A549 (cell line): Measurements from ENCODE around the gene NTNG2. TPM values are rescaled to one million over a fixed set of nuclear protein-coding genes. Genes with fewer than 3 reads are reported as not detected.

Experiments
- ATAC-seq, 2 experiments: fragments of 200-7000 bp in 1 of 2; fragments of >200 bp in 1 of 2; cut with Nextera tagmentation in 1 of 2; cut with Tn5 transposase in 1 of 2; 3 replicates each; pipeline versions ENCODE4 v1.8.0 to v1.9.1; 2018 to 2020; ENCODE audit warnings: mild to moderate bottlenecking in 1 of 2, moderate library complexity in 1 of 2
- CTCF ChIA-PET: fragments of 300-600 bp; sonication (Branson Sonifier 250); formaldehyde crosslinking; extraction: SDS; loops from one replicate; lab custom pipeline; 2021; ENCODE audit warnings: antibody characterized with exemption, inconsistent platforms; lab: Yijun Ruan, JAX
- POLR2A ChIA-PET: fragments of 350-600 bp; formaldehyde crosslinking; extraction: SDS; loops from one replicate; lab custom pipeline; 2021; ENCODE audit warnings: antibody characterized with exemption, inconsistent platforms; lab: Yijun Ruan, JAX
- DNase-seq, 2 experiments: peaks; one replicate each; pipeline versions ENCODE4 v3.0.0 to v3.0.0-alpha.2; 2011 to 2016; ENCODE audit warnings: low read depth in 1 of 2, low spot score in 1 of 2
- FAIRE-seq: peaks from 2 replicates; lab custom pipeline; 2011; peaks lifted over from hg19 to GRCh38; lab: Jason Lieb, UNC
- H3K27ac ChIP-seq, 2 experiments: fragments of >200 bp; sonication (Bioruptor Twin); formaldehyde crosslinking; 3 replicates each; pipeline ENCODE4 v1.5.1; 2016 to 2017
- H3K4me1 ChIP-seq: fragments of >200 bp; sonication (Bioruptor Twin); formaldehyde crosslinking; 3 replicates; pipeline ENCODE4 v1.6.1; 2016
- H3K4me2 ChIP-seq: fragments of >200 bp; sonication (Bioruptor Twin); formaldehyde crosslinking; 3 replicates; pipeline ENCODE4 v1.6.1; 2016
- H3K4me3 ChIP-seq: fragments of >200 bp; sonication (Bioruptor Twin); formaldehyde crosslinking; 3 replicates; pipeline ENCODE4 v1.5.1; 2016
- H3K9me3 ChIP-seq: fragments of >200 bp; sonication (Bioruptor Twin); formaldehyde crosslinking; 3 replicates; pipeline ENCODE4 v1.6.1; 2016
- ATOH8 ChIP-seq: fragments of 250-450 bp; sonication (Bioruptor Pico); IDR thresholded peaks from 2 replicates; pipeline ENCODE4 v1.5.0; 2020; ENCODE audit warnings: low read depth, mild to moderate bottlenecking, moderate library complexity
- BCL3 ChIP-seq: fragments of >200 bp; sonication (Bioruptor Twin); formaldehyde crosslinking; IDR thresholded peaks from 3 replicates; pipeline ENCODE4 v1.6.1; 2016
- BHLHE40 ChIP-seq: IDR thresholded peaks from 2 replicates; pipeline ENCODE4 v1.6.1; 2012; ENCODE audit warnings: low read depth, low read length, inconsistent platforms
- CBX2 ChIP-seq: fragments of 200-600 bp; sonication (generic); IDR thresholded peaks from 2 replicates; pipeline ENCODE4 v1.6.1; 2016; ENCODE audit warnings: low read depth, mild to moderate bottlenecking, borderline replicate concordance
- CBX8 ChIP-seq: fragments of 200-600 bp; sonication (generic); IDR thresholded peaks from 2 replicates; pipeline ENCODE4 v1.6.1; 2016
- CHD4 ChIP-seq: fragments of 200-600 bp; sonication (generic); IDR thresholded peaks from 2 replicates; pipeline ENCODE4 v1.6.1; 2016; ENCODE audit warnings: antibody characterized with exemption, mild to moderate bottlenecking, borderline replicate concordance
- GATA3 ChIP-seq: IDR thresholded peaks from 2 replicates; pipeline ENCODE4 v1.6.1; 2012; ENCODE audit warnings: borderline replicate concordance
- HEYL ChIP-seq: fragments of 250-450 bp; sonication (Bioruptor Pico); IDR thresholded peaks from 2 replicates; pipeline ENCODE4 v1.8.0; 2021; ENCODE audit warnings: mild to moderate bottlenecking, moderate library complexity
- HMGXB4 ChIP-seq: fragments of 250-450 bp; sonication (Bioruptor Pico); IDR thresholded peaks from 2 replicates; pipeline ENCODE4 v1.5.0; 2021; ENCODE audit warnings: mild to moderate bottlenecking, moderate library complexity, borderline replicate concordance
- HOXB13 ChIP-seq: fragments of 250-450 bp; sonication (Bioruptor Pico); IDR thresholded peaks from 2 replicates; pipeline ENCODE4 v1.5.0; 2020; ENCODE audit warnings: low read depth, mild to moderate bottlenecking, moderate library complexity
- KDM1A ChIP-seq: fragments of 200-600 bp; sonication (generic); IDR thresholded peaks from 2 replicates; pipeline ENCODE4 v1.6.1; 2016; ENCODE audit warnings: low read depth, mild to moderate bottlenecking
- MAX ChIP-seq: IDR thresholded peaks from 2 replicates; pipeline ENCODE4 v1.6.1; 2012
- MAZ ChIP-seq: fragments of 150-350 bp; IDR thresholded peaks from 2 replicates; pipeline ENCODE4 v1.6.1; 2014; ENCODE audit warnings: antibody characterized with exemption, low read depth, low read length, borderline replicate concordance
- NFE2L2 ChIP-seq: fragments of 150-350 bp; conservative IDR thresholded peaks from 2 replicates; pipeline ENCODE4 v1.6.1; 2014; ENCODE audit warnings: low read length
- NPAS2 ChIP-seq: fragments of 250-450 bp; sonication (Bioruptor Pico); IDR thresholded peaks from 2 replicates; pipeline ENCODE4 v1.8.0; 2022; ENCODE audit warnings: mild to moderate bottlenecking, moderate library complexity, borderline replicate concordance
- NR3C1 ChIP-seq: fragments of >200 bp; sonication (Bioruptor Twin); formaldehyde crosslinking; IDR thresholded peaks from 3 replicates; pipeline ENCODE4 v1.6.1; 2017
- PHF8 ChIP-seq: fragments of 200-600 bp; sonication (generic); IDR thresholded peaks from 2 replicates; pipeline ENCODE4 v1.6.1; 2016; ENCODE audit warnings: low read depth, mild to moderate bottlenecking, antibody characterized with exemption, moderate library complexity, borderline replicate concordance
- POLR2A ChIP-seq: IDR thresholded peaks from 2 replicates; pipeline ENCODE4 v1.6.1; 2012; ENCODE audit warnings: mild to moderate bottlenecking, low read length
- RARB ChIP-seq: fragments of 250-450 bp; sonication (Bioruptor Pico); IDR thresholded peaks from 2 replicates; pipeline ENCODE4 v1.8.0; 2021; ENCODE audit warnings: mild to moderate bottlenecking, moderate library complexity
- RCOR1 ChIP-seq: fragments of 150-350 bp; IDR thresholded peaks from 2 replicates; pipeline ENCODE4 v1.6.1; 2014; ENCODE audit warnings: antibody characterized with exemption, low read length, low read depth
- REST ChIP-seq: fragments of 200-600 bp; sonication (generic); IDR thresholded peaks from 2 replicates; pipeline ENCODE4 v1.6.1; 2016; ENCODE audit warnings: antibody characterized with exemption, mild to moderate bottlenecking, moderate library complexity
- SMC3 ChIP-seq: fragments of >200 bp; sonication (Bioruptor Twin); formaldehyde crosslinking; IDR thresholded peaks from 3 replicates; pipeline ENCODE4 v1.6.1; 2018; ENCODE audit warnings: inconsistent platforms
- TP53 ChIP-seq: fragments of 250-450 bp; sonication (Bioruptor Pico); IDR thresholded peaks from 2 replicates; pipeline ENCODE4 v1.5.0; 2021; ENCODE audit warnings: mild to moderate bottlenecking, moderate library complexity
- ZFP36 ChIP-seq: fragments of 450-650 bp; IDR thresholded peaks from 2 replicates; pipeline ENCODE4 v1.6.1; 2014; ENCODE audit warnings: borderline replicate concordance; ENCODE audit not compliant: partially characterized antibody
- WGBS: methylation state at CpG from one replicate; pipeline ENCODE4 v1.1.6; 2017; ENCODE audit errors: missing lambda C conversion rate; 5-methylcytosine and 5-hydroxymethylcytosine counted together
- polyA plus RNA-seq, 4 experiments: library from polyadenylated mRNA; depleted of rRNA in 3 of 4; stranded (reverse); fragments of >200 nt; fragmentation: RNase III in 1 of 4; extraction: RNeasy Plus Mini Kit Qiagen cat#74134 plus additional on column Dnase treatment in 1 of 4; gene quantifications; 2 replicates in 3 of 4; 3 replicates in 1 of 4; pipeline ENCODE4 v1.2.3, GENCODE V29; 2011 to 2017

The NTNG2 gene
- polyA plus RNA-seq, 2 of the 4 experiments (the other 2 are of a cell fraction), result 0.52 to 1.0 TPM

GRCh38 chr9:132266017-132266416 is 104.2 kb downstream of the NTNG2 start:
- H3K4me3 ChIP-seq, result no peak overlapping the region
- TF ChIP-seq MAX, result no peak
- no peak for TF ChIP-seq BHLHE40
- peak; percentile 76 for TF ChIP-seq ZFP36
- peak; percentile 28; the same call in 1 of the 2 replicates for TF ChIP-seq KDM1A
- FAIRE-seq (no peak), ATAC-seq (no peak), DNase-seq (no peak)
- 93% methylated on average over 3 of the region's 3 CpGs for WGBS
- H3K27ac ChIP-seq, result no peak overlapping the region
- ChIA-PET POLR2A (no interaction called here), CTCF (interaction anchor here (3.8 to 6.3 kb wide), 2 partner anchors 14 to 504 kb away, joined by 26 to 62 read pairs; no protein-coding TSS in a partner anchor)
- H3K9me3 ChIP-seq, result no peaks in the 10 kb centered on the region
- peaks cover 28% of the 10 kb centered on the region for H3K4me1 ChIP-seq
- H3K4me2 ChIP-seq, result no peak overlapping the region

- no peak for ATAC-seq
- ChIA-PET POLR2A (no interaction called here), CTCF (interaction anchor here (0.7 to 3.8 kb wide), 11 partner anchors 8 to 511 kb away, joined by 3 to 26 read pairs (median 5); no protein-coding TSS in a partner anchor)
- no peak for DNase-seq
- no peak overlapping the region for H3K4me3 ChIP-seq
- peak overlapping the region in 1 of 2 experiments; percentile 8; a peak in 1 of 6 replicates for H3K27ac ChIP-seq
- FAIRE-seq, result no peak
- H3K4me1 ChIP-seq, result peaks cover 32% of the 10 kb centered on the region
- no peak overlapping the region for H3K4me2 ChIP-seq
- no peak for TF ChIP-seq PHF8
- TF ChIP-seq ZFP36, result no peak
- no peak for TF ChIP-seq CHD4
- TF ChIP-seq CBX8, result no peak
- no peak for TF ChIP-seq KDM1A
- TF ChIP-seq HOXB13 (CRISPR knock-in tag), result no peak
- no peak for TF ChIP-seq HMGXB4 (CRISPR knock-in tag)
- TF ChIP-seq GATA3, result no peak
- no peak for TF ChIP-seq HEYL (CRISPR knock-in tag)
- TF ChIP-seq POLR2A, result no peak
- TF ChIP-seq RCOR1, result no peak
- TF ChIP-seq BHLHE40, result no peak
- TF ChIP-seq SMC3, result no peak
- TF ChIP-seq NFE2L2, result no peak
- H3K9me3 ChIP-seq, result no peaks in the 10 kb centered on the region
- WGBS, result 89% methylated on average over 3 of the region's 3 CpGs
These were observed 105.8 kb downstream of the NTNG2 start for GRCh38 chr9:132267660-132268059.

GRCh38 chr9:132268725-132269352 is 107.0 kb downstream of the NTNG2 start:
- FAIRE-seq (no peak), DNase-seq (peak; percentile 58 to 79), ATAC-seq (peak; percentile 70 to 89; a peak in 5 of 6 replicates)
- Histone ChIP-seq H3K9me3 (no peaks in the 10 kb centered on the region), H3K4me1 (peaks cover 32% of the 10 kb centered on the region), H3K27ac (peak overlapping the region; percentile 87 to 89), H3K4me3 (no peak overlapping the region), H3K4me2 (no peak overlapping the region)
- POLR2A ChIA-PET, result no interaction called here
- 53% methylated on average over 10 of the region's 10 CpGs for WGBS
- CTCF ChIA-PET, result interaction anchor here (0.6 to 3.8 kb wide), 28 partner anchors 8 to 594 kb away, joined by 3 to 26 read pairs (median 3); no protein-coding TSS in a partner anchor
- TF ChIP-seq ATOH8 (CRISPR knock-in tag), result no peak
- TF ChIP-seq NR3C1, result no peak
- TF ChIP-seq GATA3, result no peak
- no peak for TF ChIP-seq NFE2L2
- TF ChIP-seq REST, result no peak
- no peak for TF ChIP-seq KDM1A
- no peak for TF ChIP-seq TP53 (CRISPR knock-in tag)
- peak; percentile 52; the same call in 1 of the 2 replicates for TF ChIP-seq HOXB13 (CRISPR knock-in tag)
- TF ChIP-seq RARB (CRISPR knock-in tag), result no peak
- no peak for TF ChIP-seq NPAS2 (CRISPR knock-in tag)
- TF ChIP-seq BCL3, result no peak
- TF ChIP-seq MAZ, result no peak
- peak; percentile 41 for TF ChIP-seq SMC3
- no peak for TF ChIP-seq CBX2
